GM19455 (cell line): Measurements from ENCODE around the gene ZNF384.
A peak's percentile ranks its signal among the peaks of the same experiment; 100 is the strongest.
"Not testable (repeated sequence)": the region's sequence is repeated elsewhere in the genome, so short reads cannot be mapped to it uniquely, and the experiment has no call there.

Experiments used
- ATAC-seq: cut with Tn5 transposase; IDR thresholded peaks from one replicate; pipeline ENCODE4 v1.9.1; 2021; ENCODE audit not compliant: unreplicated experiment

The ZNF384 gene

GRCh38 chr12:6688999-6689882 lies at the start of gene ZNF384:
Gene ZNF384 (minus strand): TSS chr12:6689375. CDS start chr12:6679520, 9,855 bp downstream.
- ATAC-seq, result peak; percentile 84

- ATAC-seq, result no peak
Measured at GRCh38 chr12:6736754-6737153, 47.6 kb upstream of the ZNF384 start.

- ATAC-seq, result no peak
Measured at GRCh38 chr12:6735448-6736191, 46.4 kb upstream of the ZNF384 start.

- no peak for ATAC-seq
Measured at GRCh38 chr12:6734506-6735387, 45.6 kb upstream of the ZNF384 start.

GRCh38 chr12:6730169-6730568 lies 41.0 kb upstream of the ZNF384 start:
- no peak for ATAC-seq

GRCh38 chr12:6729186-6729585 lies 40.0 kb upstream of the ZNF384 start:
- no peak for ATAC-seq

- no peak for ATAC-seq
Measured at GRCh38 chr12:6725350-6725749, 36.2 kb upstream of the ZNF384 start.

- peak; percentile 9 for ATAC-seq
Measured at GRCh38 chr12:6724409-6724797, 35.2 kb upstream of the ZNF384 start.

- peak; percentile 94 for ATAC-seq
Measured at GRCh38 chr12:6723607-6724408, 34.6 kb upstream of the ZNF384 start, which contains the start of gene COPS7A. Gene COPS7A (plus strand): TSS chr12:6724046. CDS start chr12:6724657, 611 bp downstream.

GRCh38 chr12:6722863-6723262 lies 33.7 kb upstream of the ZNF384 start:
- no peak for ATAC-seq

GRCh38 chr12:6716874-6717437 lies 27.8 kb upstream of the ZNF384 start:
- no peak for ATAC-seq

- ATAC-seq, result not testable (repeated sequence)
Measured at GRCh38 chr12:6716031-6716873, 27.1 kb upstream of the ZNF384 start.

GRCh38 chr12:6708960-6709394 lies 19.8 kb upstream of the ZNF384 start:
- ATAC-seq, result no peak

- ATAC-seq, result not testable (repeated sequence)
Measured at GRCh38 chr12:6708351-6708750, 19.2 kb upstream of the ZNF384 start.

GRCh38 chr12:6703631-6704030 lies 14.5 kb upstream of the ZNF384 start:
- ATAC-seq, result no peak

GRCh38 chr12:6701078-6701768 lies 12.0 kb upstream of the ZNF384 start:
- no peak for ATAC-seq

- no peak for ATAC-seq
Measured at GRCh38 chr12:6700646-6701051, 11.5 kb upstream of the ZNF384 start, which contains the start of gene PIANP. Gene PIANP (minus strand): TSS chr12:6700815. CDS start chr12:6698061, 2,754 bp downstream.

GRCh38 chr12:6699989-6700645 lies 10.9 kb upstream of the ZNF384 start:
- ATAC-seq, result no peak
